HG03097 (cell line): ENCODE measurements around the gene SCT.
"Not testable (repeated sequence)": the region's sequence is repeated elsewhere in the genome, so short reads cannot be mapped to it uniquely, and the experiment has no call there.

Experiments used
- ATAC-seq: cut with Tn5 transposase; IDR thresholded peaks from one replicate; pipeline ENCODE4 v1.9.1; 2021; ENCODE audit not compliant: unreplicated experiment, low FRiP score

The SCT gene

GRCh38 chr11:626475-627307 lies at the start of gene SCT:
Gene SCT (minus strand): TSS chr11:627181. CDS start chr11:627143, 38 bp downstream.
- no peak for ATAC-seq

- ATAC-seq = no peak
Observed at GRCh38 chr11:674406-674805, 47.4 kb upstream of the SCT start.

GRCh38 chr11:673866-674265 lies 46.9 kb upstream of the SCT start:
- no peak for ATAC-seq

GRCh38 chr11:665704-666281 lies 38.8 kb upstream of the SCT start:
- ATAC-seq = no peak

GRCh38 chr11:665062-665703 lies 38.2 kb upstream of the SCT start:
- no peak for ATAC-seq

GRCh38 chr11:662689-663274 lies 35.8 kb upstream of the SCT start:
- no peak for ATAC-seq

GRCh38 chr11:660681-661444 lies 33.9 kb upstream of the SCT start:
- ATAC-seq = no peak

GRCh38 chr11:660281-660680 lies 33.3 kb upstream of the SCT start:
- ATAC-seq = no peak

GRCh38 chr11:659532-660085 lies 32.6 kb upstream of the SCT start:
- no peak for ATAC-seq

- ATAC-seq = no peak
Observed at GRCh38 chr11:657691-658126, 30.7 kb upstream of the SCT start.

- ATAC-seq = no peak
Observed at GRCh38 chr11:656866-657265, 29.9 kb upstream of the SCT start.

- ATAC-seq = no peak
Observed at GRCh38 chr11:656426-656825, 29.4 kb upstream of the SCT start.

GRCh38 chr11:655036-655726 lies 28.2 kb upstream of the SCT start:
- no peak for ATAC-seq

GRCh38 chr11:654444-654843 lies 27.5 kb upstream of the SCT start:
- ATAC-seq = not testable (repeated sequence)

GRCh38 chr11:653837-654236 lies 26.9 kb upstream of the SCT start:
- ATAC-seq = no peak

- not testable (repeated sequence) for ATAC-seq
Observed at GRCh38 chr11:653136-653535, 26.2 kb upstream of the SCT start.

- ATAC-seq = no peak
Observed at GRCh38 chr11:650482-650881, 23.5 kb upstream of the SCT start.

GRCh38 chr11:647672-648158 lies 20.7 kb upstream of the SCT start:
- not testable (repeated sequence) for ATAC-seq

- ATAC-seq = no peak
Observed at GRCh38 chr11:646214-646613, 19.2 kb upstream of the SCT start.

- ATAC-seq = no peak
Observed at GRCh38 chr11:645536-645935, 18.6 kb upstream of the SCT start.
